HepG2 (cell line): ENCODE measurements around the gene DNM3. TPM values are rescaled to one million over a fixed set of nuclear protein-coding genes. Genes with fewer than 3 reads are reported as not detected.

Experiments
- ATAC-seq: fragments of 200-7000 bp; cut with Tn5 transposase; 3 replicates; pipeline ENCODE4 v1.9.1; 2020; ENCODE audit warnings: mild to moderate bottlenecking, moderate library complexity
- BruUV-seq: library from RNA; stranded (reverse); fragments of 400-500 nt; replicated peaks from 2 replicates; lab custom pipeline; 2021; lab: Mats Ljungman, UMichigan
- CTCF ChIA-PET: fragments of 300-600 bp; formaldehyde crosslinking; extraction: SDS; loops from one replicate; lab custom pipeline; 2021; ENCODE audit warnings: low total read pairs, inconsistent platforms, low intra/inter-chr PET ratio; lab: Yijun Ruan, JAX
- POLR2A ChIA-PET: fragments of 350-600 bp; sonication (Branson Sonifier 250); formaldehyde crosslinking; loops from one replicate; lab custom pipeline; 2020; ENCODE audit warnings: antibody characterized with exemption, inconsistent platforms; lab: Yijun Ruan, JAX
- DNase-seq: peaks from one replicate; pipeline ENCODE4 v3.0.0-alpha.2; 2015; ENCODE audit warnings: low spot score
- FAIRE-seq: peaks from 3 replicates; lab custom pipeline; 2011; peaks lifted over from hg19 to GRCh38; lab: Jason Lieb, UNC
- H2AFZ ChIP-seq: one replicate; pipeline ENCODE4 v1.6.1; 2011; ENCODE audit warnings: low read length, inconsistent platforms
- H3K27ac ChIP-seq: fragments of 300-600 bp; 3 replicates; pipeline ENCODE4 v1.8.0; 2011; ENCODE audit warnings: mixed run types, mild to moderate bottlenecking, mixed read lengths, low read length, inconsistent platforms; ENCODE audit not compliant: insufficient read depth; ENCODE audit errors: extremely low read length
- H3K27me3 ChIP-seq, 2 experiments: fragments of 200-600 bp in 1 of 2; 2 replicates in 1 of 2; 3 replicates in 1 of 2; pipeline versions ENCODE4 v1.6.0 to v1.8.0; 2011; ENCODE audit warnings: low read length in 2 of 2, mild to moderate bottlenecking in 2 of 2, moderate library complexity in 2 of 2, inconsistent platforms in 1 of 2; ENCODE audit not compliant: insufficient read depth in 2 of 2, control insufficient read depth in 1 of 2
- H3K36me3 ChIP-seq, 2 experiments: fragments of 200-600 bp in 1 of 2; replicated peaks in 1 of 2; 2 replicates in 1 of 2; 3 replicates in 1 of 2; pipeline versions ENCODE4 v1.5.1 to v1.8.0; 2011; ENCODE audit warnings: low read length in 2 of 2, inconsistent platforms in 1 of 2; ENCODE audit not compliant: insufficient read depth in 2 of 2, control insufficient read depth in 1 of 2
- H3K4me1 ChIP-seq: 2 replicates; pipeline ENCODE4 v1.5.1; 2012; ENCODE audit warnings: low read length, inconsistent platforms; ENCODE audit not compliant: insufficient read depth
- H3K4me2 ChIP-seq: 2 replicates; pipeline ENCODE4 v1.6.0; 2011; ENCODE audit warnings: low read depth, low read length, inconsistent platforms
- H3K4me3 ChIP-seq, 3 experiments: fragments of 200-600 bp in 1 of 3; sonication (generic), shearing (Covaris generic) in 1 of 3; replicated peaks in 1 of 3; 2 replicates each; pipeline ENCODE4 v1.5.1; 2011 to 2016; ENCODE audit warnings: low read length in 3 of 3, inconsistent platforms in 2 of 3, low read depth in 2 of 3, mild to moderate bottlenecking in 2 of 3, control low read depth in 1 of 3, mixed read lengths in 1 of 3; ENCODE audit not compliant: insufficient read depth in 1 of 3
- H3K79me2 ChIP-seq: one replicate; pipeline ENCODE4 v1.6.1; 2011; ENCODE audit warnings: low read length, inconsistent platforms; ENCODE audit not compliant: insufficient read depth
- H3K9ac ChIP-seq: 2 replicates; pipeline ENCODE4 v1.6.0; 2011; ENCODE audit warnings: mild to moderate bottlenecking, low read depth, low read length, inconsistent platforms; ENCODE audit not compliant: insufficient read depth
- H3K9me3 ChIP-seq: 2 replicates; pipeline ENCODE4 v1.5.1; 2012; ENCODE audit warnings: mild to moderate bottlenecking, low read length
- H4K20me1 ChIP-seq: 2 replicates; pipeline ENCODE4 v1.6.0; 2011; ENCODE audit warnings: inconsistent platforms, mild to moderate bottlenecking, low read length, moderate library complexity; ENCODE audit not compliant: insufficient read depth
- GATAD2A ChIP-seq: IDR thresholded peaks from 2 replicates; pipeline ENCODE4 v1.6.1; 2016
- HNRNPK ChIP-seq: fragments of 200-400 bp; formaldehyde crosslinking; IDR thresholded peaks from 2 replicates; pipeline ENCODE4 v1.6.1; 2018; ENCODE audit warnings: low read length, low read depth, moderate library complexity, mild to moderate bottlenecking; ENCODE audit not compliant: poor library complexity, severe bottlenecking
- MIXL1 ChIP-seq: IDR thresholded peaks from 2 replicates; pipeline ENCODE4 v1.6.1; 2016
- MYPOP ChIP-seq: sonication (generic); formaldehyde crosslinking; IDR thresholded peaks from 2 replicates; pipeline ENCODE4 v1.8.1; 2023; ENCODE audit warnings: mild to moderate bottlenecking, moderate library complexity, missing genetic modification reagents
- PCBP1 ChIP-seq: fragments of 200-400 bp; formaldehyde crosslinking; IDR thresholded peaks from 2 replicates; pipeline ENCODE4 v1.6.1; 2017; ENCODE audit warnings: mild to moderate bottlenecking, low read depth, low read length, borderline replicate concordance
- RFXAP ChIP-seq: sonication (generic); formaldehyde crosslinking; IDR thresholded peaks from 2 replicates; pipeline ENCODE4 v1.4.0; 2020; ENCODE audit warnings: missing genetic modification reagents, borderline replicate concordance
- SAFB2 ChIP-seq: sonication (generic); formaldehyde crosslinking; IDR thresholded peaks from 2 replicates; pipeline ENCODE4 v1.5.1; 2020; ENCODE audit warnings: missing genetic modification reagents, low read depth, mild to moderate bottlenecking, borderline replicate concordance
- SMAD3 ChIP-seq: sonication (generic); formaldehyde crosslinking; IDR thresholded peaks from 2 replicates; pipeline ENCODE4 v1.4.0; 2020; ENCODE audit warnings: missing genetic modification reagents
- SMC3 ChIP-seq: IDR thresholded peaks from 2 replicates; pipeline ENCODE4 v1.6.1; 2011; ENCODE audit warnings: low read length, improper control_type of control experiment
- TAF15 ChIP-seq: fragments of 200-400 bp; formaldehyde crosslinking; IDR thresholded peaks from one replicate; pipeline ENCODE4 v1.6.1; 2018; ENCODE audit warnings: mild to moderate bottlenecking, low read depth, low read length; ENCODE audit not compliant: poor library complexity, severe bottlenecking
- ZFP37 ChIP-seq: sonication (generic); formaldehyde crosslinking; IDR thresholded peaks from 2 replicates; pipeline ENCODE4 v1.4.0; 2020; ENCODE audit warnings: missing genetic modification reagents, borderline replicate concordance
- ZNF205 ChIP-seq: IDR thresholded peaks from 2 replicates; pipeline ENCODE4 v1.6.1; 2018; ENCODE audit warnings: missing biosample characterization, missing genetic modification reagents
- ZNF460 ChIP-seq: sonication (generic); formaldehyde crosslinking; IDR thresholded peaks from 2 replicates; pipeline ENCODE4 v1.5.1; 2020; ENCODE audit warnings: missing genetic modification reagents, mild to moderate bottlenecking, borderline replicate concordance
- ZNF879 ChIP-seq: sonication (generic); formaldehyde crosslinking; IDR thresholded peaks from 2 replicates; pipeline ENCODE4 v1.8.1; 2023; ENCODE audit warnings: missing genetic modification reagents
- WGBS: methylation state at CpG from one replicate; pipeline ENCODE4 v1.1.6; 2017; ENCODE audit warnings: low lambda C conversion rate; 5-methylcytosine and 5-hydroxymethylcytosine counted together
- in situ Hi-C: cut with HindIII; loops from 2 replicates; pipeline ENCODE4 v1.10.0; 2017; ENCODE audit warnings: low pct_unique_long_range_greater_than_20kb; ENCODE audit not compliant: extremely low pct_ligation_motif_present
- intact Hi-C: fragments of 100-400 bp; cut with micrococcal nuclease; formaldehyde crosslinking; loops from one replicate; pipeline ENCODE4 v1.10.0; 2022; ENCODE audit not compliant: unreplicated experiment
- polyA plus RNA-seq, 8 experiments: library from polyadenylated mRNA; depleted of rRNA in 3 of 8; stranded (reverse) in 7 of 8; unstranded in 1 of 8; fragments of >200 nt; fragmentation: Illumina TruSeq in 4 of 8; extraction: Trizol in 4 of 8; gene quantifications; 2 replicates each; pipeline versions ENCODE4 v1.2.1 to v1.2.3, GENCODE V29; 2011 to 2016; ENCODE audit warnings: low read depth in 4 of 8, missing spikeins in 1 of 8, mixed read lengths in 1 of 8; ENCODE audit not compliant: insufficient read depth in 1 of 8
- total RNA-seq, 5 experiments: library from RNA; depleted of rRNA; stranded (reverse); fragments of >200 nt; fragmentation: Illumina TruSeq; extraction: Trizol; gene quantifications; 2 replicates each; pipeline ENCODE4 v1.2.3, GENCODE V29; 2016; ENCODE audit warnings: low read depth in 1 of 5
- TF ChIP-seq, protein P1 (sequence below): sonication (generic); formaldehyde crosslinking; IDR thresholded peaks from 2 replicates; pipeline ENCODE4; 2020; ENCODE audit warnings: missing genetic modification reagents, mild to moderate bottlenecking, borderline replicate concordance
- TF ChIP-seq, protein P2 (sequence below): IDR thresholded peaks from 2 replicates; pipeline ENCODE4 v1.6.1; 2016; ENCODE audit warnings: missing compliant biosample characterization, missing genetic modification reagents, borderline replicate concordance

Gene DNM3
- total and polyA plus RNA-seq, 2 of the 13 experiments (the other 11 are each of a cell fraction or from before 2014, with no cell fraction given) = 0.05 TPM; not detected in 1

DNA sequence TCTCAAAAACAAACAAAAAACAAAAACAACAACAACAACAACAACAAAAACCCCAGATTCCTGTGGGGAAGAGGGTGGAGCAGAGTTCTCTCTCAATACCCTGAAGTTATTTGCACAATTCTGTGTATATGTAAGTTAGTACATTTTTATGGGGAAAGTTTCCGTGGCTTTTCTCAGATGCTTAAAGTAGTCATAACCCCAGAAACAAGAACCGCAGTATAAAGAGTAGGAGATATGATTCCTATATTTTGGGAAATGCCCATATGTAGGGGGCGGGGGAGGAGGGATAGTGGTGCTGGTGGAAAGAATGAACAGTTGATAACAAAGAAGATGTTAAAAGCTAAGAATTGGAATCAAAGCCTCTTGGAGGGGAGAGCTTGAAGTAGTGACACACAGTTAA is 131.5 kb downstream of the DNM3 start:
- intact Hi-C loops = no loop called here
- FAIRE-seq (no peak), ATAC-seq (no peak), DNase-seq (no peak)
- TF ChIP-seq SMAD3 (CRISPR knock-in tag) = no peak
- no peak for TF ChIP-seq SMC3
- 34% methylated on average over 3 of the region's 3 CpGs for WGBS
- H3K4me1 ChIP-seq = no peaks in the 10 kb centered on the region
- BruUV-seq = no TSS peak
- H4K20me1 ChIP-seq = no peaks in the 10 kb centered on the region
- H3K9ac ChIP-seq = no peak overlapping the region
- no peaks in the 10 kb centered on the region for H3K9me3 ChIP-seq
- no peak overlapping the region for H3K4me2 ChIP-seq
- H3K79me2 ChIP-seq = no peaks in the 10 kb centered on the region
- no peaks in the 10 kb centered on the region for H3K27me3 ChIP-seq
- H3K27ac ChIP-seq = no peak overlapping the region
- no peak overlapping the region for H3K4me3 ChIP-seq
- ChIA-PET POLR2A (no interaction called here), CTCF (no interaction called here)
- no peak overlapping the region for H2AFZ ChIP-seq
- H3K36me3 ChIP-seq = no peaks in the 10 kb centered on the region
- in situ Hi-C loops = no loop called here

- CTCF ChIA-PET = no interaction called here
- Histone ChIP-seq H3K9ac (no peak overlapping the region), H3K4me3 (no peak overlapping the region), H3K36me3 (no peaks in the 10 kb centered on the region), H3K27me3 (no peaks in the 10 kb centered on the region), H3K79me2 (no peaks in the 10 kb centered on the region), H4K20me1 (no peaks in the 10 kb centered on the region), H2AFZ (no peak overlapping the region), H3K27ac (no peak overlapping the region), H3K4me2 (no peak overlapping the region), H3K4me1 (no peaks in the 10 kb centered on the region), H3K9me3 (no peaks in the 10 kb centered on the region)
- no peak for FAIRE-seq
- no peak for DNase-seq
- in situ Hi-C loops = no loop called here
- intact Hi-C loops = no loop called here
- no peak for ATAC-seq
- no TSS peak for BruUV-seq
- POLR2A ChIA-PET = no interaction called here
- TF ChIP-seq MIXL1 (CRISPR knock-in tag) (no peak), PCBP1 (no peak), RFXAP (CRISPR knock-in tag) (no peak), MYPOP (CRISPR knock-in tag) (no peak), ZNF205 (CRISPR knock-in tag) (no peak), TAF15 (no peak), HNRNPK (no peak), SAFB2 (CRISPR knock-in tag) (no peak), ZNF460 (CRISPR knock-in tag) (no peak), GATAD2A (CRISPR knock-in tag) (no peak), ZNF879 (no peak), ZFP37 (CRISPR knock-in tag) (no peak)
- TF ChIP-seq, protein P1, sequence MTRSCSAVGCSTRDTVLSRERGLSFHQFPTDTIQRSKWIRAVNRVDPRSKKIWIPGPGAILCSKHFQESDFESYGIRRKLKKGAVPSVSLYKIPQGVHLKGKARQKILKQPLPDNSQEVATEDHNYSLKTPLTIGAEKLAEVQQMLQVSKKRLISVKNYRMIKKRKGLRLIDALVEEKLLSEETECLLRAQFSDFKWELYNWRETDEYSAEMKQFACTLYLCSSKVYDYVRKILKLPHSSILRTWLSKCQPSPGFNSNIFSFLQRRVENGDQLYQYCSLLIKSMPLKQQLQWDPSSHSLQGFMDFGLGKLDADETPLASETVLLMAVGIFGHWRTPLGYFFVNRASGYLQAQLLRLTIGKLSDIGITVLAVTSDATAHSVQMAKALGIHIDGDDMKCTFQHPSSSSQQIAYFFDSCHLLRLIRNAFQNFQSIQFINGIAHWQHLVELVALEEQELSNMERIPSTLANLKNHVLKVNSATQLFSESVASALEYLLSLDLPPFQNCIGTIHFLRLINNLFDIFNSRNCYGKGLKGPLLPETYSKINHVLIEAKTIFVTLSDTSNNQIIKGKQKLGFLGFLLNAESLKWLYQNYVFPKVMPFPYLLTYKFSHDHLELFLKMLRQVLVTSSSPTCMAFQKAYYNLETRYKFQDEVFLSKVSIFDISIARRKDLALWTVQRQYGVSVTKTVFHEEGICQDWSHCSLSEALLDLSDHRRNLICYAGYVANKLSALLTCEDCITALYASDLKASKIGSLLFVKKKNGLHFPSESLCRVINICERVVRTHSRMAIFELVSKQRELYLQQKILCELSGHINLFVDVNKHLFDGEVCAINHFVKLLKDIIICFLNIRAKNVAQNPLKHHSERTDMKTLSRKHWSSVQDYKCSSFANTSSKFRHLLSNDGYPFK (CRISPR knock-in tag) = no peak
- TF ChIP-seq, protein P2, sequence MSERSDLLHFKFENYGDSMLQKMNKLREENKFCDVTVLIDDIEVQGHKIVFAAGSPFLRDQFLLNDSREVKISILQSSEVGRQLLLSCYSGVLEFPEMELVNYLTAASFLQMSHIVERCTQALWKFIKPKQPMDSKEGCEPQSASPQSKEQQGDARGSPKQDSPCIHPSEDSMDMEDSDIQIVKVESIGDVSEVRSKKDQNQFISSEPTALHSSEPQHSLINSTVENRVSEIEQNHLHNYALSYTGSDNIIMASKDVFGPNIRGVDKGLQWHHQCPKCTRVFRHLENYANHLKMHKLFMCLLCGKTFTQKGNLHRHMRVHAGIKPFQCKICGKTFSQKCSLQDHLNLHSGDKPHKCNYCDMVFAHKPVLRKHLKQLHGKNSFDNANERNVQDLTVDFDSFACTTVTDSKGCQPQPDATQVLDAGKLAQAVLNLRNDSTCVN (CRISPR knock-in tag) = no peak
Observed at GRCh38 chr1:171973421-171973820, 132.1 kb downstream of the DNM3 start.
